H1 (cell line): ENCODE measurements around the gene COL5A1. TPM values are rescaled to one million over a fixed set of nuclear protein-coding genes. Genes with fewer than 3 reads are reported as not detected.

Experiments
- CTCF ChIA-PET: fragments of 300-600 bp; sonication (Branson Sonifier 250); formaldehyde crosslinking; loops from one replicate; lab custom pipeline; 2021; ENCODE audit not compliant: partially characterized antibody; lab: Charles Lee
- POLR2A ChIA-PET: fragments of 300-600 bp; sonication (Branson Sonifier 250); formaldehyde crosslinking; loops from one replicate; lab custom pipeline; 2021; ENCODE audit warnings: inconsistent platforms; ENCODE audit not compliant: partially characterized antibody; lab: Charles Lee
- DNase-seq, 2 experiments: peaks; one replicate each; pipeline versions ENCODE4 v3.0.0 to v3.0.0-alpha.2; 2010 to 2022; ENCODE audit warnings: low spot score in 2 of 2, low read depth in 1 of 2, mixed read lengths in 1 of 2
- FAIRE-seq: peaks from 2 replicates; lab custom pipeline; 2011; peaks lifted over from hg19 to GRCh38; lab: Jason Lieb, UNC
- H2AFZ ChIP-seq: 2 replicates; pipeline ENCODE4 v1.8.1; 2012; ENCODE audit warnings: low read length, inconsistent platforms
- H2AK5ac ChIP-seq: 2 replicates; pipeline ENCODE4 v1.6.1; 2013; ENCODE audit warnings: low read depth, low read length
- H2BK120ac ChIP-seq: replicated peaks from 2 replicates; pipeline ENCODE3; 2013; ENCODE audit warnings: low read depth, low read length, inconsistent platforms
- H2BK12ac ChIP-seq: 2 replicates; pipeline ENCODE4 v1.6.1; 2013; ENCODE audit warnings: low read depth, low read length
- H2BK15ac ChIP-seq: 2 replicates; pipeline ENCODE4 v1.6.1; 2013; ENCODE audit warnings: low read length
- H2BK20ac ChIP-seq: 2 replicates; pipeline ENCODE4 v1.6.1; 2013; ENCODE audit warnings: low read length
- H2BK5ac ChIP-seq: 2 replicates; pipeline ENCODE4 v1.6.1; 2013; ENCODE audit warnings: low read depth, low read length
- H3K14ac ChIP-seq: 2 replicates; pipeline ENCODE4 v1.6.1; 2013; ENCODE audit warnings: inconsistent platforms; ENCODE audit not compliant: insufficient read length
- H3K18ac ChIP-seq: 2 replicates; pipeline ENCODE4 v1.6.1; 2013; ENCODE audit warnings: low read length; ENCODE audit errors: extremely low read depth
- H3K23ac ChIP-seq: 2 replicates; pipeline ENCODE4 v1.6.1; 2013; ENCODE audit warnings: inconsistent platforms; ENCODE audit not compliant: insufficient read length
- H3K23me2 ChIP-seq: 2 replicates; pipeline ENCODE4 v1.6.1; 2013; ENCODE audit warnings: low read depth, low read length
- H3K27ac ChIP-seq: 2 replicates; pipeline ENCODE4 v1.6.1; 2011; ENCODE audit warnings: low read depth, low read length, inconsistent platforms
- H3K27me3 ChIP-seq, 4 experiments: replicated peaks in 1 of 4; 1 replicate in 1 of 4; 2 replicates in 3 of 4; pipeline versions ENCODE4 v1.6.1 to v1.8.1; 2011 to 2013; ENCODE audit warnings: low read length in 3 of 4, mild to moderate bottlenecking in 3 of 4, inconsistent platforms in 2 of 4, mixed read lengths in 2 of 4, moderate library complexity in 1 of 4; ENCODE audit not compliant: control insufficient read depth in 3 of 4, insufficient read depth in 3 of 4; ENCODE audit errors: extremely low read depth in 1 of 4
- H3K36me3 ChIP-seq, 4 experiments: 2 replicates each; pipeline versions ENCODE4 v1.6.1 to v1.8.1; 2011 to 2013; ENCODE audit warnings: mild to moderate bottlenecking in 4 of 4, low read length in 3 of 4, moderate library complexity in 2 of 4, control low read depth in 1 of 4, inconsistent platforms in 1 of 4; ENCODE audit not compliant: insufficient read depth in 4 of 4, control insufficient read depth in 2 of 4
- H3K4ac ChIP-seq: replicated peaks from 2 replicates; pipeline ENCODE3; 2013; ENCODE audit warnings: low read length, low read depth, mixed read lengths, inconsistent platforms; ENCODE audit not compliant: insufficient read length
- H3K4me1 ChIP-seq, 4 experiments: replicated peaks in 1 of 4; 1 replicate in 1 of 4; 2 replicates in 3 of 4; pipeline versions ENCODE4 v1.6.1 to v1.8.1; 2011 to 2013; ENCODE audit warnings: low read length in 3 of 4, inconsistent platforms in 2 of 4, mixed read lengths in 1 of 4; ENCODE audit not compliant: insufficient read depth in 4 of 4, control insufficient read depth in 3 of 4
- H3K4me2 ChIP-seq, 2 experiments: 2 replicates each; pipeline versions ENCODE4 v1.6.1 to v1.8.1; 2011 to 2013; ENCODE audit warnings: low read depth in 2 of 2, low read length in 2 of 2, control low read depth in 1 of 2, inconsistent platforms in 1 of 2, mild to moderate bottlenecking in 1 of 2; ENCODE audit not compliant: insufficient read depth in 1 of 2
- H3K4me3 ChIP-seq, 4 experiments: fragments of 200-600, 300-600 bp in 1 of 4; sonication (generic), shearing (Covaris generic), sonication (Bioruptor Twin) in 1 of 4; 2 replicates each; pipeline versions ENCODE4 v1.5.1 to v1.8.1; 2011 to 2016; ENCODE audit warnings: low read length in 4 of 4, low read depth in 3 of 4, control low read depth in 2 of 4, inconsistent platforms in 2 of 4, mild to moderate bottlenecking in 2 of 4, mixed read lengths in 1 of 4, moderate library complexity in 1 of 4; ENCODE audit not compliant: insufficient read depth in 2 of 4; ENCODE audit errors: extremely low read depth in 1 of 4
- H3K56ac ChIP-seq: replicated peaks from 2 replicates; pipeline ENCODE3; 2013; ENCODE audit warnings: low read depth, mild to moderate bottlenecking, mixed read lengths, low read length, inconsistent platforms; ENCODE audit not compliant: insufficient read length
- H3K79me1 ChIP-seq: 2 replicates; pipeline ENCODE4 v1.6.1; 2013; ENCODE audit warnings: low read depth, low read length, control low read depth
- H3K79me2 ChIP-seq, 2 experiments: 2 replicates each; pipeline versions ENCODE4 v1.6.1 to v1.8.1; 2012 to 2013; ENCODE audit warnings: low read length in 2 of 2, mild to moderate bottlenecking in 2 of 2, inconsistent platforms in 1 of 2; ENCODE audit not compliant: insufficient read depth in 2 of 2, control insufficient read depth in 1 of 2
- H3K9ac ChIP-seq, 4 experiments: replicated peaks in 1 of 4; 1 replicate in 1 of 4; 2 replicates in 3 of 4; pipeline versions ENCODE4 v1.6.1 to v1.8.1; 2011 to 2013; ENCODE audit warnings: low read depth in 3 of 4, low read length in 3 of 4, control low read depth in 2 of 4, mild to moderate bottlenecking in 2 of 4, moderate library complexity in 2 of 4, inconsistent platforms in 1 of 4; ENCODE audit errors: extremely low read depth in 1 of 4
- H3K9me3 ChIP-seq, 2 experiments: 2 replicates each; pipeline versions ENCODE4 v1.6.1 to v1.8.1; 2012 to 2013; ENCODE audit warnings: mild to moderate bottlenecking in 2 of 2, moderate library complexity in 2 of 2, control low read depth in 1 of 2, inconsistent platforms in 1 of 2, low read depth in 1 of 2, low read length in 1 of 2, mixed read lengths in 1 of 2; ENCODE audit not compliant: insufficient read depth in 2 of 2
- H4K20me1 ChIP-seq, 2 experiments: replicated peaks in 1 of 2; 2 replicates each; pipeline versions ENCODE3 to v1.8.1; 2011 to 2013; ENCODE audit warnings: inconsistent platforms in 2 of 2, low read length in 2 of 2, mild to moderate bottlenecking in 1 of 2; ENCODE audit not compliant: insufficient read depth in 2 of 2, control insufficient read depth in 1 of 2
- H4K5ac ChIP-seq: 2 replicates; pipeline ENCODE4 v1.6.1; 2013; ENCODE audit warnings: low read length, low read depth, mixed read lengths, inconsistent platforms; ENCODE audit not compliant: insufficient read length
- H4K8ac ChIP-seq: 2 replicates; pipeline ENCODE4 v1.8.0; 2013; ENCODE audit warnings: mild to moderate bottlenecking, moderate library complexity, low read length, inconsistent platforms; ENCODE audit not compliant: insufficient read depth; ENCODE audit errors: extremely low read depth
- H4K91ac ChIP-seq: replicated peaks from 2 replicates; pipeline ENCODE3; 2013; ENCODE audit warnings: low read length, mixed read lengths, inconsistent platforms; ENCODE audit not compliant: insufficient read length
- CTCF ChIP-seq, 3 experiments: IDR thresholded peaks; 1 replicate in 2 of 3; 2 replicates in 1 of 3; pipeline versions ENCODE4 v1.5.1 to v1.6.1; 2011; ENCODE audit warnings: low read length in 3 of 3, mild to moderate bottlenecking in 3 of 3, inconsistent platforms in 2 of 3, low read depth in 1 of 3, moderate library complexity in 1 of 3; ENCODE audit not compliant: insufficient read depth in 1 of 3; ENCODE audit errors: control extremely low read depth in 1 of 3
- JUND ChIP-seq: IDR thresholded peaks from 2 replicates; pipeline ENCODE4 v1.6.1; 2011; ENCODE audit warnings: mild to moderate bottlenecking, improper control_type of control experiment, low read length
- KDM1A ChIP-seq: fragments of 200-600, 300-600 bp; sonication (generic); IDR thresholded peaks from 2 replicates; pipeline ENCODE4 v1.7.1; 2016; ENCODE audit warnings: mild to moderate bottlenecking, low read length, borderline replicate concordance
- POLR2AphosphoS5 ChIP-seq: IDR thresholded peaks from 2 replicates; pipeline ENCODE4 v1.6.1; 2011; ENCODE audit warnings: low read depth, low read length
- RNF2 ChIP-seq: fragments of 200-900, 300-1000 bp; sonication (generic); IDR thresholded peaks from 2 replicates; pipeline ENCODE4 v1.7.1; 2016; ENCODE audit warnings: borderline replicate concordance, low read depth, mild to moderate bottlenecking, antibody characterized with exemption, low read length; ENCODE audit not compliant: poor library complexity, severe bottlenecking; ENCODE audit errors: missing control alignments
- TCF12 ChIP-seq: IDR thresholded peaks from 2 replicates; pipeline ENCODE4 v1.6.1; 2011; ENCODE audit warnings: low read depth, mild to moderate bottlenecking, low read length
- USF2 ChIP-seq: IDR thresholded peaks from 2 replicates; pipeline ENCODE4 v1.6.1; 2011; ENCODE audit warnings: low read length, improper control_type of control experiment
- WGBS, 2 experiments: shearing (Covaris generic) in 1 of 2; methylation state at CpG; one replicate each; pipeline versions ENCODE4 v1.1.6 to v1.1.7; 2013 to 2015; ENCODE audit warnings: low lambda C conversion rate in 2 of 2, mixed read lengths in 2 of 2, inconsistent platforms in 1 of 2, low coverage in 1 of 2, missing lambda C conversion rate in 1 of 2; ENCODE audit not compliant: insufficient replicate concordance in 2 of 2, insufficient coverage in 1 of 2, insufficient read length in 1 of 2; ENCODE audit errors: extremely low coverage in 1 of 2, missing lambda C conversion rate in 1 of 2; 5-methylcytosine and 5-hydroxymethylcytosine counted together
- polyA plus RNA-seq, 7 experiments: library from polyadenylated mRNA; depleted of rRNA in 3 of 7; stranded (reverse) in 5 of 7; unstranded in 2 of 7; fragments of >200 nt in 5 of 7; fragments of 200-250 nt in 2 of 7; gene quantifications; 1 replicate in 5 of 7; 2 replicates in 1 of 7; 4 replicates in 1 of 7; pipeline versions ENCODE4 v1.2.1 to v1.2.3, GENCODE V29; 2011 to 2013; ENCODE audit warnings: missing spikeins in 2 of 7, mixed read lengths in 2 of 7
- total RNA-seq: library from RNA; stranded (reverse); fragmentation: NEBNext Ultra II Directional; extraction: Animal tissue kit (Norgen Biotek cat#: 25700); gene quantifications from 2 replicates; pipeline ENCODE4 v1.2.1, GENCODE V29; 2021
- TF ChIP-seq, protein P1 (sequence below): IDR thresholded peaks from 2 replicates; pipeline ENCODE4 v1.6.1; 2012; ENCODE audit warnings: inconsistent platforms

COL5A1 gene
- total and polyA plus RNA-seq, 2 of the 8 experiments (the other 6 are each of a cell fraction or from before 2014, with no cell fraction given), result 3.8 to 12.0 TPM

DNA sequence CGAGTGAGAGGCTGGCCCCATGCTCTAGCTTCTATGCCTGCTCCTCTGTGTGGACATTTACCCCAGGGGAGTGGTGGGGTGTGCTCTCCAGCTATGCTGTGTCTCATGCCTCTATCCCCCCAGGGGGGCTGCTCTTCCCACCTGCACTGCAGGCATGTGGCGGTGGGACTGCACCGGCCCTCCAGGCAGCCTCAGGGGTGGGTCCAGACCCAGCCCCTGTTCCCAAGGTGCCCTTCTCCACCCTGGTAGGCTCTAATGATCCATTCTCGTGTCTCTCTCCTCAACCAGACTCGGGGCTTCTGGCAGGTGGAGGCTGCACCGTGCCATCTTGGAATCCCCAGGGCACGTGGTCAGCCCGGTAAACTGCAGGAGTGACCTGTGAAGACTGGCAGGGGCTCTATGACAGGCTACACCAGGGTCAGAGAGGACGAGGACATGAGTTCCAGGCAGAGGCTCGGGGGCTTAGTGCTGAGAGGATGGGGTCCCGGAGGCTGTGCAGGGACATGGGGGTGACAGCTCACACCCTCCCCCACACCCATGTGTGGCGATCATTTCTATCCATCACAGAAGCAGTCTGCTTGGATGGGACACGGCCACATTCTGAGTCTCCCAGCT is 22.7 kb upstream of the COL5A1 start:
- no peaks in the 10 kb centered on the region for H3K27me3 ChIP-seq
- H3K18ac ChIP-seq, result no peak overlapping the region
- no peaks in the 10 kb centered on the region for H4K20me1 ChIP-seq
- no peak overlapping the region for H4K8ac ChIP-seq
- no peak overlapping the region for H2AK5ac ChIP-seq
- no peak overlapping the region for H3K4me2 ChIP-seq
- FAIRE-seq (no peak), DNase-seq (no peak)
- H2BK20ac ChIP-seq, result no peak overlapping the region
- peaks cover 0 to 3% (median 0%) of the 10 kb centered on the region in 4 experiments; a peak in 1 of 7 replicates for H3K4me1 ChIP-seq
- no peak overlapping the region for H3K4me3 ChIP-seq
- H3K4ac ChIP-seq, result no peak overlapping the region
- 0 out of 2 replicates have a peak overlapping the region, but pooled peaks have one; percentile 17 for H2BK12ac ChIP-seq
- no peak overlapping the region for H2AFZ ChIP-seq
- ChIA-PET CTCF (interaction anchor here (1.0 kb wide), 1 partner anchor 21 kb away, joined by 3 read pairs; no protein-coding TSS in a partner anchor), POLR2A (no interaction called here)
- H2BK120ac ChIP-seq, result no peak overlapping the region
- 89% methylated on average over 13 of the region's 13 CpGs; no CpG with 5 or more reads in 1 of the 2 experiments for WGBS, 2 experiments
- H4K5ac ChIP-seq, result no peak overlapping the region
- no peak overlapping the region for H2BK15ac ChIP-seq
- H3K9ac ChIP-seq, result no peak overlapping the region
- H3K27ac ChIP-seq, result no peak overlapping the region
- no peak overlapping the region for H3K23ac ChIP-seq
- H3K9me3 ChIP-seq, result peaks cover 0 to 4% of the 10 kb centered on the region in 2 experiments; a peak in 2 of 4 replicates
- H2BK5ac ChIP-seq, result no peak overlapping the region
- no peak overlapping the region for H3K56ac ChIP-seq
- peaks cover 2% of the 10 kb centered on the region; the same call in 1 of the 2 replicates for H3K23me2 ChIP-seq
- H3K14ac ChIP-seq, result no peak overlapping the region
- H3K79me2 ChIP-seq, result no peaks in the 10 kb centered on the region
- no peaks in the 10 kb centered on the region for H3K79me1 ChIP-seq
- H3K36me3 ChIP-seq, result no peaks in the 10 kb centered on the region; a peak in 1 of 8 replicates
- no peak overlapping the region for H4K91ac ChIP-seq
- TF ChIP-seq JUND (no peak), POLR2AphosphoS5 (no peak), USF2 (no peak), TCF12 (no peak), RNF2 (no peak), KDM1A (no peak), CTCF (IDR thresholded peaks at IDR 0.05; ENCODE audit: control extremely low read depth in 1 of 3, insufficient read depth in 1 of 3, low read depth in 1 of 3, low read length in 3 of 3) (no peak)
- TF ChIP-seq, protein P1, sequence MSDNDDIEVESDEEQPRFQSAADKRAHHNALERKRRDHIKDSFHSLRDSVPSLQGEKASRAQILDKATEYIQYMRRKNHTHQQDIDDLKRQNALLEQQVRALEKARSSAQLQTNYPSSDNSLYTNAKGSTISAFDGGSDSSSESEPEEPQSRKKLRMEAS, result no peak
